GM12891 (cell line): ENCODE measurements around the gene FMOD.

Experiments used
- PAX5 ChIP-seq: IDR thresholded peaks from 2 replicates; pipeline ENCODE4 v1.6.1; 2011; ENCODE audit warnings: low read length, moderate library complexity, mild to moderate bottlenecking; ENCODE audit not compliant: insufficient read depth, severe bottlenecking
- POLR2A ChIP-seq: IDR thresholded peaks from 2 replicates; pipeline ENCODE4 v1.6.1; 2011; ENCODE audit warnings: low read depth, low read length, control low read depth
- POLR2AphosphoS5 ChIP-seq: IDR thresholded peaks from 2 replicates; pipeline ENCODE4 v1.6.1; 2011; ENCODE audit warnings: low read depth, low read length, control low read depth
- SPI1 ChIP-seq: IDR thresholded peaks from 2 replicates; pipeline ENCODE4 v1.6.1; 2011; ENCODE audit warnings: low read depth, low read length, control low read depth

DNA sequence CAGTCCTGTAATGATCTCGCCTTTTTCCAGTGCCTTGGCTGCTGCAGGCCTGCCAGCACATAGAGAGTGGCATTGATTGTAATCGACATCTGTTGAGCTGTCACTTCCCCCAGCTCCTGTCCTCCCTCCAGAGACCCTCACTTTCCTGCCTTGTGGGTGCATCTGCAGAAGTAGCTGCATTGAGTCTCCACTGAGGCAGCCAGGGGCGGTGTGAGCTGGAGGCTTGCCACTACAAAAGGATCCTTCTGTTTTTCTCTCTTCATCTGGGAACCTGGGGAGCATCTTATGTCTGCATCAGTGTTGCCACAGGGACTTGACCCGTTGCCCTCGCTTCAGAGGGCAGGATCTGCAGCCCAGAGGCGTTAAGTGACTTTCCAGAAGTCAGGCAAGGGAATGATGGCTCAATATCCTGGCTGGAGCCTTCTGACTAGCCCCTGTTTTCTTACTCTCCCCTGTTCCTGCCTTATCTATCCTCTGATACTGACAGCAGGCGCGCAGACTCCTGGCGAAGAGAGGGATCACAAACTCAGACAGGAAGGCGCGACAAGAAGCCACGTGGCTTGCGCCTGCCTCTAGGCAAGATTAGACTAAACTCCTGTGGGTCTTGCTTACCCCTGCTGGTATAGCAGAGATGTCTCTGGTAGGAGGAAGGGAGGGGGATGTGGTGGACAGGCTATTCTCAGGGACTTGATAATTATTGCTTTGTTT lies 13.3 kb upstream of the FMOD start:
- TF ChIP-seq POLR2A (no peak), POLR2AphosphoS5 (no peak), SPI1 (no peak), PAX5 (no peak)
